ENCODE results near the gene HOXC10. TPM values are rescaled to one million over a fixed set of nuclear protein-coding genes. Genes with fewer than 3 reads are reported as not detected.

HOXC10 gene
- total RNA-seq, 1 experiment from 2014 or later: 154 TPM

DNA sequence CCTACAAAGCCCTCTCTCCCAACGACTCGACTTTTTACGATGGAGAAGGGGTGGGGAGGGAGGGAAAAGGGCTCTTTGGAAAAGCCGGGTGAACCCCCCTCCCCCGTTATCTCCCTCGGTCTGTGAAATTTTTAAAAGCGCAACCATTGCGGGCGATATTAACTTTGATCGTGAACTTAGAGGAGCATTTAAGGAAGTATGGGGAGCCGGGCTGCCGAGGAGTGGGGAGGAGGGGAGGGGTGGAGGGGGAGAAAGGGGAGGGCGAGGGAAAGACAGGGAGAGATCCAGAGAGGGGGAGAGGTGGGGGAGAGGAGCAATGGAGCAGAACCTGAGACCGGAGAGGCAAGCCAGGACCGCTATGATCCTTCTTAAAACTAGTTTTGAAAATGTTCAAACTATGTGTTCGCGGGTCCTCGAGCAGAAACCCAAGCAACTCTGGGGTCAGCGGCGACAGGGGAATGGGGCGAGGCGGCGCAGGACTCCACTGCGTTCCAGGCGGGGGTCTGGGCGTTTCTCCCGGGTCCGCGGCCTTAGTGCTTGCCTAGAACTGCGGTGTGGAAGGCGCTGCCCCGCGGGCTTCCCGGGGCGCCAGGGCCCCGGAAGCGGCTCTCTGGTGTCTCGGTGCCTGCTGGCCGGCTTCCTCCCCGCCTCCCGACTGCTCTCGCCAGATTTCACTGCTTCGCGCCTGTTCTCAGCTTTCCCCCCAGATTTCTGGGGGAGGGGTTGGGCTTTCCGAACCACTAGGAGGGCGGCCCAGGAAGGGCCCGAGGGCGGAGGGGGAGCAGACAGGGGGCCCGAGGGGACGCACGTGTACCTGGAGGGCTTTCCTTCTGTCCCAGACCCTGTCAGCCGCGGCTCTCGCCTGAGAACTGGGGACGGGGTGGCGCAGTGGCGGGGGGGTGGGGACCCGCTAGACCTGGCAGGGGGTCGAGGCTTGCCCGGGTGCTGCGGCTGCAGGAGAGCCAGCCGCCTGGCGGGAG, 10.6 kb upstream of the HOXC10 start, which contains the start of gene HOTAIR:
Gene HOTAIR, minus strand, starts transcription at position 871 of the 980 bp plus-strand sequence.
- Histone ChIP-seq H3K4me3 (ENCODE audit: low read depth in 2 of 2, low read length in 2 of 2) (peak within 1 kb of the TSS; percentile 77 to 85), H3K27me3 (ENCODE audit: control insufficient read depth, insufficient read depth, low read length) (no peaks in the 10 kb centered on the region), H3K4me1 (ENCODE audit: control insufficient read depth, insufficient read depth, low read length) (peaks cover 68% of the 10 kb centered on the region), H3K36me3 (ENCODE audit: control insufficient read depth, insufficient read depth, low read length) (no peaks in the 10 kb centered on the region), H3K27ac (ENCODE audit: low read length) (peak within 1 kb of the TSS; percentile 100), H3K9me3 (ENCODE audit: control insufficient read depth, insufficient read depth, low read depth, low read length) (no peaks in the 10 kb centered on the region)
- BruUV-seq (replicated peaks): TSS peak; percentile 87
- in situ Hi-C loops (cut with HindIII; ENCODE audit: low pct_unique_long_range_greater_than_20kb, low sequenced_read_pairs): no loop called here
- POLR2A ChIA-PET: interaction anchor here (0.7 kb wide), 1 partner anchor 53 kb away, joined by 3 read pairs; no protein-coding TSS in a partner anchor
- intact Hi-C loops (cut with micrococcal nuclease; ENCODE audit: unreplicated experiment): loop anchor here (1.0 kb wide), 1 partner anchor 36 kb away; the partner anchor contains the start of gene HOXC13
- peak; percentile 17 for ATAC-seq
- TF ChIP-seq SIN3A (IDR thresholded peaks at IDR 0.05; ENCODE audit: borderline replicate concordance, insufficient read depth, low read depth, low read length) (0 out of 2 replicates have a peak, but pooled peaks have one; percentile 28), TCF7L2 (IDR thresholded peaks at IDR 0.05; ENCODE audit: low read depth, low read length) (no peak), POLR2AphosphoS5 (IDR thresholded peaks at IDR 0.05; ENCODE audit: low read depth, low read length) (peak; percentile 78)
- TF ChIP-seq, protein P1, sequence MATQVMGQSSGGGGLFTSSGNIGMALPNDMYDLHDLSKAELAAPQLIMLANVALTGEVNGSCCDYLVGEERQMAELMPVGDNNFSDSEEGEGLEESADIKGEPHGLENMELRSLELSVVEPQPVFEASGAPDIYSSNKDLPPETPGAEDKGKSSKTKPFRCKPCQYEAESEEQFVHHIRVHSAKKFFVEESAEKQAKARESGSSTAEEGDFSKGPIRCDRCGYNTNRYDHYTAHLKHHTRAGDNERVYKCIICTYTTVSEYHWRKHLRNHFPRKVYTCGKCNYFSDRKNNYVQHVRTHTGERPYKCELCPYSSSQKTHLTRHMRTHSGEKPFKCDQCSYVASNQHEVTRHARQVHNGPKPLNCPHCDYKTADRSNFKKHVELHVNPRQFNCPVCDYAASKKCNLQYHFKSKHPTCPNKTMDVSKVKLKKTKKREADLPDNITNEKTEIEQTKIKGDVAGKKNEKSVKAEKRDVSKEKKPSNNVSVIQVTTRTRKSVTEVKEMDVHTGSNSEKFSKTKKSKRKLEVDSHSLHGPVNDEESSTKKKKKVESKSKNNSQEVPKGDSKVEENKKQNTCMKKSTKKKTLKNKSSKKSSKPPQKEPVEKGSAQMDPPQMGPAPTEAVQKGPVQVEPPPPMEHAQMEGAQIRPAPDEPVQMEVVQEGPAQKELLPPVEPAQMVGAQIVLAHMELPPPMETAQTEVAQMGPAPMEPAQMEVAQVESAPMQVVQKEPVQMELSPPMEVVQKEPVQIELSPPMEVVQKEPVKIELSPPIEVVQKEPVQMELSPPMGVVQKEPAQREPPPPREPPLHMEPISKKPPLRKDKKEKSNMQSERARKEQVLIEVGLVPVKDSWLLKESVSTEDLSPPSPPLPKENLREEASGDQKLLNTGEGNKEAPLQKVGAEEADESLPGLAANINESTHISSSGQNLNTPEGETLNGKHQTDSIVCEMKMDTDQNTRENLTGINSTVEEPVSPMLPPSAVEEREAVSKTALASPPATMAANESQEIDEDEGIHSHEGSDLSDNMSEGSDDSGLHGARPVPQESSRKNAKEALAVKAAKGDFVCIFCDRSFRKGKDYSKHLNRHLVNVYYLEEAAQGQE (IDR thresholded peaks at IDR 0.05; ENCODE audit: insufficient read depth in 1 of 2, low read depth in 2 of 2, low read length in 1 of 2): no peak
- TF ChIP-seq, protein P2, sequence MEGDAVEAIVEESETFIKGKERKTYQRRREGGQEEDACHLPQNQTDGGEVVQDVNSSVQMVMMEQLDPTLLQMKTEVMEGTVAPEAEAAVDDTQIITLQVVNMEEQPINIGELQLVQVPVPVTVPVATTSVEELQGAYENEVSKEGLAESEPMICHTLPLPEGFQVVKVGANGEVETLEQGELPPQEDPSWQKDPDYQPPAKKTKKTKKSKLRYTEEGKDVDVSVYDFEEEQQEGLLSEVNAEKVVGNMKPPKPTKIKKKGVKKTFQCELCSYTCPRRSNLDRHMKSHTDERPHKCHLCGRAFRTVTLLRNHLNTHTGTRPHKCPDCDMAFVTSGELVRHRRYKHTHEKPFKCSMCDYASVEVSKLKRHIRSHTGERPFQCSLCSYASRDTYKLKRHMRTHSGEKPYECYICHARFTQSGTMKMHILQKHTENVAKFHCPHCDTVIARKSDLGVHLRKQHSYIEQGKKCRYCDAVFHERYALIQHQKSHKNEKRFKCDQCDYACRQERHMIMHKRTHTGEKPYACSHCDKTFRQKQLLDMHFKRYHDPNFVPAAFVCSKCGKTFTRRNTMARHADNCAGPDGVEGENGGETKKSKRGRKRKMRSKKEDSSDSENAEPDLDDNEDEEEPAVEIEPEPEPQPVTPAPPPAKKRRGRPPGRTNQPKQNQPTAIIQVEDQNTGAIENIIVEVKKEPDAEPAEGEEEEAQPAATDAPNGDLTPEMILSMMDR (IDR thresholded peaks at IDR 0.05): no peak
- no peak for DNase-seq (ENCODE audit: low read depth, low spot score)
- CTCF ChIA-PET: no interaction called here

DNA sequence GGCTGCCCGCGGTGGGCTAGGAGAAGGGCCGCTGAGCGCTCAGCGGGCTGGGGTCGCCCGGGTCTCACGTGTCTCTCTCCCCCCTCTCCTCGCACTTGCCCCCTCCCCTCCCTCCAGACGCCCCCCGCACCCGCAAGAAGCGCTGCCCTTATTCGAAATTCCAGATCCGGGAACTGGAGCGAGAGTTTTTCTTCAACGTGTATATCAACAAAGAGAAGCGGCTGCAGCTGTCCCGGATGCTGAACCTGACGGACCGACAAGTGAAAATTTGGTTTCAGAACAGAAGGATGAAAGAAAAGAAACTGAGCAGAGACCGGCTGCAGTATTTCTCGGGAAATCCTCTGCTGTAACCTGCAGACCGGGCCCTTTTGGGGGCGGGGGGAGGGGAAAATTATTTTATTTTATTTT, 9.9 kb upstream of the HOXC10 start:
- H3K4me3 ChIP-seq (ENCODE audit: low read depth in 2 of 2, low read length in 2 of 2): peak overlapping the region; percentile 77 to 85
- CTCF ChIA-PET: interaction anchor here (0.6 kb wide), 1 partner anchor 219 kb away, joined by 3 read pairs; no protein-coding TSS in a partner anchor
- no peaks in the 10 kb centered on the region for H3K27me3 ChIP-seq (ENCODE audit: control insufficient read depth, insufficient read depth, low read length)
- H3K4me1 ChIP-seq (ENCODE audit: control insufficient read depth, insufficient read depth, low read length): peaks cover 68% of the 10 kb centered on the region
- intact Hi-C loops (cut with micrococcal nuclease; ENCODE audit: unreplicated experiment): no loop called here
- no peaks in the 10 kb centered on the region for H3K9me3 ChIP-seq (ENCODE audit: control insufficient read depth, insufficient read depth, low read depth, low read length)
- in situ Hi-C loops (cut with HindIII; ENCODE audit: low pct_unique_long_range_greater_than_20kb, low sequenced_read_pairs): no loop called here
- no TSS peak for BruUV-seq (replicated peaks)
- ATAC-seq (no peak), DNase-seq (ENCODE audit: low read depth, low spot score) (no peak)
- POLR2A ChIA-PET: no interaction called here
- no peaks in the 10 kb centered on the region for H3K36me3 ChIP-seq (ENCODE audit: control insufficient read depth, insufficient read depth, low read length)
- TF ChIP-seq SIN3A (IDR thresholded peaks at IDR 0.05; ENCODE audit: borderline replicate concordance, insufficient read depth, low read depth, low read length) (no peak), POLR2AphosphoS5 (IDR thresholded peaks at IDR 0.05; ENCODE audit: low read depth, low read length) (no peak)
- peak overlapping the region; percentile 100 for H3K27ac ChIP-seq (ENCODE audit: low read length)

Measured in Panc1 (cell line).